Gastroesophageal sphincter (tissue), 4 donors: Measurements from ENCODE around the gene AMACR. TPM values are rescaled to one million over a fixed set of nuclear protein-coding genes. Genes with fewer than 3 reads are reported as not detected.

ENCODE experiments used
- ATAC-seq: fragments of 150-250 bp; one replicate; pipeline ENCODE4 v1.9.1; 2016; ENCODE audit warnings: mild to moderate bottlenecking, moderate library complexity
- H3K27ac ChIP-seq, 4 donors: fragments of 200-600 bp; sonication (generic) in 3 of 4; 1 replicate in 3 of 4; 2 replicates in 1 of 4; pipeline ENCODE4 v1.5.1; 2016 to 2019
- H3K27me3 ChIP-seq: fragments of 200-600 bp; sonication (generic); one replicate; pipeline ENCODE4 v1.5.1; 2019
- H3K36me3 ChIP-seq, 2 donors: fragments of 200-600 bp; sonication (generic); one replicate each; pipeline ENCODE4 v1.5.1; 2019; ENCODE audit warnings: control low read depth in 1 of 2
- H3K4me1 ChIP-seq, 3 donors: fragments of 200-600 bp; sonication (generic); 1 replicate in 2 of 3; 2 replicates in 1 of 3; pipeline ENCODE4 v1.5.1; 2016 to 2019; ENCODE audit warnings: control low read depth in 2 of 3
- H3K4me3 ChIP-seq, 2 donors: fragments of 200-600 bp; sonication (generic); one replicate each; pipeline ENCODE4 v1.5.1; 2019; ENCODE audit warnings: mild to moderate bottlenecking in 1 of 2, moderate library complexity in 1 of 2
- H3K9me3 ChIP-seq, 3 donors: fragments of 200-600 bp; sonication (generic); one replicate each; pipeline ENCODE4 v1.5.1; 2017 to 2019; ENCODE audit warnings: control low read depth in 2 of 3
- EP300 ChIP-seq: sonication (generic); formaldehyde crosslinking; IDR thresholded peaks from one replicate; pipeline ENCODE4 v1.6.1; 2017; ENCODE audit warnings: antibody characterized with exemption, mild to moderate bottlenecking
- POLR2A ChIP-seq, 2 donors: fragments of 450-650 bp; IDR thresholded peaks; one replicate each; pipeline ENCODE4 v1.6.1; 2017; ENCODE audit warnings: antibody characterized with exemption in 2 of 2, mild to moderate bottlenecking in 2 of 2, moderate library complexity in 1 of 2
- POLR2AphosphoS5 ChIP-seq: sonication (generic); formaldehyde crosslinking; IDR thresholded peaks from one replicate; pipeline ENCODE4 v1.6.1; 2017; ENCODE audit warnings: antibody characterized with exemption
- WGBS, 2 donors: methylation state at CpG; one replicate each; pipeline ENCODE4 v1.1.5; 2018; ENCODE audit warnings: low coverage in 1 of 2; 5-methylcytosine and 5-hydroxymethylcytosine counted together
- small RNA-seq, 4 donors: library from RNA; depleted of rRNA; stranded (forward); fragments of <200 nt; gene quantifications; one replicate each; pipeline ENCODE3, GENCODE V24; 2016
- total RNA-seq, 4 donors: library from RNA; depleted of rRNA; stranded (reverse); fragments of >200 nt; gene quantifications; one replicate each; pipeline ENCODE4 v1.1.0, GENCODE V29; 2016
- TF ChIP-seq, protein P1 (sequence below), 4 experiments: fragments of 200-600 bp in 2 of 4; fragments of 450-650 bp in 2 of 4; sonication (generic) in 1 of 4; IDR thresholded peaks; one replicate each; pipeline ENCODE4 v1.5.1; 2017 to 2019; ENCODE audit warnings: antibody characterized with exemption in 4 of 4, mild to moderate bottlenecking in 2 of 4, moderate library complexity in 2 of 4

AMACR gene
- total RNA-seq, 4 donors from 2014 or later, result 11.4 to 24.1 (median 16.3) TPM

DNA sequence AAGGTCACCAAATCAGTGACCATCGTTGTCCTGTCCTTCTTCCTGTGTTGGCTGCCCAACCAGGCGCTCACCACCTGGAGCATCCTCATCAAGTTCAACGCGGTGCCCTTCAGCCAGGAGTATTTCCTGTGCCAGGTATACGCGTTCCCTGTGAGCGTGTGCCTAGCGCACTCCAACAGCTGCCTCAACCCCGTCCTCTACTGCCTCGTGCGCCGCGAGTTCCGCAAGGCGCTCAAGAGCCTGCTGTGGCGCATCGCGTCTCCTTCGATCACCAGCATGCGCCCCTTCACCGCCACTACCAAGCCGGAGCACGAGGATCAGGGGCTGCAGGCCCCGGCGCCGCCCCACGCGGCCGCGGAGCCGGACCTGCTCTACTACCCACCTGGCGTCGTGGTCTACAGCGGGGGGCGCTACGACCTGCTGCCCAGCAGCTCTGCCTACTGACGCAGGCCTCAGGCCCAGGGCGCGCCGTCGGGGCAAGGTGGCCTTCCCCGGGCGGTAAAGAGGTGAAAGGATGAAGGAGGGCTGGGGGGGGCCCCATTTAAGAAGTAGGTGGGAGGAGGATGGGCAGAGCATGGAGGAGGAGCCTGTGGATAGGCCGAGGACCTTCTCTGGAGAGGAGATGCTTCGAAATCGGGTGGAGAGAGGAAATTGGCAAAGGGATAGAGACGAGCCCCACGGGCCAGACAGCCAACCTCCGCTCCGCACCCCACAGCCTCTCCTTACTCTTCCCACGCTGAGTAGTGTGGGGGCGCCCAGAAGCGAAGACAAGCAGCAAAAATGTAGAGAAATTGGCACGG lies 69.9 kb downstream of the AMACR start:
- 8 to 23% methylated on average over 11 to 13 of the region's 54 CpGs for WGBS, 2 donors
- ATAC-seq, result no peak
- Histone ChIP-seq H3K4me1 (peaks cover 0 to 28% (median 10%) of the 10 kb centered on the region in 3 donors), H3K9me3 (no peaks in the 10 kb centered on the region), H3K27ac (no peak overlapping the region), H3K36me3 (no peaks in the 10 kb centered on the region), H3K27me3 (peaks cover 73% of the 10 kb centered on the region), H3K4me3 (no peak overlapping the region)
- TF ChIP-seq EP300, result no peak
- TF ChIP-seq, protein P1, sequence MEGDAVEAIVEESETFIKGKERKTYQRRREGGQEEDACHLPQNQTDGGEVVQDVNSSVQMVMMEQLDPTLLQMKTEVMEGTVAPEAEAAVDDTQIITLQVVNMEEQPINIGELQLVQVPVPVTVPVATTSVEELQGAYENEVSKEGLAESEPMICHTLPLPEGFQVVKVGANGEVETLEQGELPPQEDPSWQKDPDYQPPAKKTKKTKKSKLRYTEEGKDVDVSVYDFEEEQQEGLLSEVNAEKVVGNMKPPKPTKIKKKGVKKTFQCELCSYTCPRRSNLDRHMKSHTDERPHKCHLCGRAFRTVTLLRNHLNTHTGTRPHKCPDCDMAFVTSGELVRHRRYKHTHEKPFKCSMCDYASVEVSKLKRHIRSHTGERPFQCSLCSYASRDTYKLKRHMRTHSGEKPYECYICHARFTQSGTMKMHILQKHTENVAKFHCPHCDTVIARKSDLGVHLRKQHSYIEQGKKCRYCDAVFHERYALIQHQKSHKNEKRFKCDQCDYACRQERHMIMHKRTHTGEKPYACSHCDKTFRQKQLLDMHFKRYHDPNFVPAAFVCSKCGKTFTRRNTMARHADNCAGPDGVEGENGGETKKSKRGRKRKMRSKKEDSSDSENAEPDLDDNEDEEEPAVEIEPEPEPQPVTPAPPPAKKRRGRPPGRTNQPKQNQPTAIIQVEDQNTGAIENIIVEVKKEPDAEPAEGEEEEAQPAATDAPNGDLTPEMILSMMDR (IDR thresholded peaks at IDR 0.05), result no peak
- no peak for TF ChIP-seq POLR2A (IDR thresholded peaks at IDR 0.05)
- TF ChIP-seq POLR2AphosphoS5, result no peak

- H3K27me3 ChIP-seq, result peaks cover 67% of the 10 kb centered on the region
- peak overlapping the region in 1 of 2 donors; percentile 38 for H3K4me3 ChIP-seq
Measured at GRCh38 chr5:33937017-33937706, 70.7 kb downstream of the AMACR start.

DNA sequence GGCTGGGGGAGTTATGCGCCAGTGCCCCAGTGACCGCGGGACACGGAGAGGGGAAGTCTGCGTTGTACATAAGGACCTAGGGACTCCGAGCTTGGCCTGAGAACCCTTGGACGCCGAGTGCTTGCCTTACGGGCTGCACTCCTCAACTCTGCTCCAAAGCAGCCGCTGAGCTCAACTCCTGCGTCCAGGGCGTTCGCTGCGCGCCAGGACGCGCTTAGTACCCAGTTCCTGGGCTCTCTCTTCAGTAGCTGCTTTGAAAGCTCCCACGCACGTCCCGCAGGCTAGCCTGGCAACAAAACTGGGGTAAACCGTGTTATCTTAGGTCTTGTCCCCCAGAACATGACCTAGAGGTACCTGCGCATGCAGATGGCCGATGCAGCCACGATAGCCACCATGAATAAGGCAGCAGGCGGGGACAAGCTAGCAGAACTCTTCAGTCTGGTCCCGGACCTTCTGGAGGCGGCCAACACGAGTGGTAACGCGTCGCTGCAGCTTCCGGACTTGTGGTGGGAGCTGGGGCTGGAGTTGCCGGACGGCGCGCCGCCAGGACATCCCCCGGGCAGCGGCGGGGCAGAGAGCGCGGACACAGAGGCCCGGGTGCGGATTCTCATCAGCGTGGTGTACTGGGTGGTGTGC lies 71.4 kb downstream of the AMACR start, which contains the start of gene RXFP3:
Gene RXFP3 (plus strand): TSS at position 6 of the 636 bp plus-strand sequence. CDS start 355 bp downstream, at position 361.
- Histone ChIP-seq H3K4me1 (peaks cover 0 to 28% (median 10%) of the 10 kb centered on the region in 3 donors), H3K4me3 (peak within 1 kb of the TSS in 1 of 2 donors; percentile 38), H3K27me3 (peaks cover 61% of the 10 kb centered on the region), H3K9me3 (no peaks in the 10 kb centered on the region), H3K36me3 (no peaks in the 10 kb centered on the region), H3K27ac (no peak within 1 kb of the TSS)
- ATAC-seq, result peak; percentile 3
- WGBS, 2 donors, result no CpG with 5 or more reads among the region's 45 CpGs
- TF ChIP-seq POLR2A (IDR thresholded peaks at IDR 0.05) (no peak), POLR2AphosphoS5 (no peak), EP300 (no peak)
- TF ChIP-seq, protein P1 (IDR thresholded peaks at IDR 0.05), result no peak

More at GRCh38 chr5:33937017-33937706, 70.7 kb downstream of the AMACR start:
- no peaks in the 10 kb centered on the region for H3K9me3 ChIP-seq
- 20% methylated on average over 1 of the region's 54 CpGs; no CpG with 5 or more reads in 1 of the 2 donors for WGBS, 2 donors
- H3K4me1 ChIP-seq, result peaks cover 0 to 28% (median 10%) of the 10 kb centered on the region in 3 donors
- no peak overlapping the region for H3K27ac ChIP-seq
- H3K36me3 ChIP-seq, result no peaks in the 10 kb centered on the region
- TF ChIP-seq POLR2A (IDR thresholded peaks at IDR 0.05) (no peak), EP300 (no peak), POLR2AphosphoS5 (no peak)
- TF ChIP-seq, protein P1 (IDR thresholded peaks at IDR 0.05), result no peak
- ATAC-seq, result no peak

Small RNA genes lying within 50 kb of the gene (small RNA-seq; reads per million reads assigned to genes)
- 0 reads per million in 4 donors for gene AC139783.1

Other genes starting within 250 kb of the AMACR start
- 1 to 10 TPM; 2.6 to 6.5 (median 5.2) TPM for gene ADAMTS12, start 116.1 kb downstream of the AMACR start, total RNA-seq
- gene RXFP3, start 71.7 kb downstream of the AMACR start, total RNA-seq, result not detected
- under 1 TPM in 1 of 4 donors, not detected in 3; 0.15 TPM for gene SLC45A2, start 23.4 kb downstream of the AMACR start, total RNA-seq
- 10 to 100 TPM in 3 of 4 donors, 1 to 10 TPM in 1; 8.2 to 14.9 (median 13.2) TPM for gene C1QTNF3, start 35.2 kb upstream of the AMACR start, total RNA-seq